GM13976 (cell line): ENCODE data around the gene CALR.
A peak's percentile ranks its signal among the peaks of the same experiment; 100 is the strongest.
"Not testable (repeated sequence)": the region's sequence is repeated elsewhere in the genome, so short reads cannot be mapped to it uniquely, and the experiment has no call there.

Experiments used
- DNase-seq: peaks from one replicate; pipeline ENCODE4 v3.0.0; 2012; ENCODE audit warnings: low spot score
- in situ Hi-C: fragments of 300-500 bp; cut with MboI; formaldehyde crosslinking; loops from one replicate; pipeline ENCODE4 v1.12.0; 2022; ENCODE audit warnings: low sequenced_read_pairs, mixed read lengths, inconsistent platforms; ENCODE audit not compliant: unreplicated experiment
- TF ChIP-seq, protein P1 (sequence below): IDR thresholded peaks from 2 replicates; pipeline ENCODE4 v1.5.1; 2012; ENCODE audit warnings: borderline replicate concordance, mild to moderate bottlenecking; ENCODE audit not compliant: insufficient read depth; ENCODE audit errors: extremely low read depth, missing control alignments, control extremely low read depth

The CALR gene

DNA sequence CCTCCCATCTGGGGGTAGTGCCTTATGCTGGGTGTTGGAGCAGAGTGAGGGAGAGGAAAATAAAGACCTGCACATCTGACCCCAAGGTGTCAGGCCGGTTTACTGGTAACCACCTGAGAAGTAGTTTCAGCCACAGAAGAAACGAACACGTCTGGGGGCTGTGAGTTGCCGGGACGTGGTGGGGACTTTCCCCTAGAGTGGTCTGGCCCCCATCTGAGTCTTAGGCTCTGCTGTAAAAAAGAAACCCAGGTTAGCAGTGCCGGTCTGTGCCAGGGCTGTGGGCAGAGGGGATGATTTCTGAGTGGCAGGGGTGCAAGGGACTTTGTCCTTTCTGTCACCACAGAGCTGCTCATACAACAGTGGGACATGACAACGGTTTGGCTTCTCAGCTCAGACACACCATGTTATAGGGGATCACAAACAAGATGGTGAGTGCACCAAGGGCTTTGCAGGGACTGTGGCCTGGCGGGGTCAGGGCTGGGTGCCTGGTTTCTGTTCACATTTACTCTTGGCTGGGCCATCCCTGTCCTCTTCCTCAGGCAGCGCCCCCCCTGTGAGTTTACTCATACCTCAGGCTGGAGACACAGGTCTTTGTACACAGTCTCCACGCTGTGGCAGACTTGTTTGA, 38.4 kb upstream of the CALR start:
- DNase-seq, result peak; percentile 80
- TF ChIP-seq, protein P1, sequence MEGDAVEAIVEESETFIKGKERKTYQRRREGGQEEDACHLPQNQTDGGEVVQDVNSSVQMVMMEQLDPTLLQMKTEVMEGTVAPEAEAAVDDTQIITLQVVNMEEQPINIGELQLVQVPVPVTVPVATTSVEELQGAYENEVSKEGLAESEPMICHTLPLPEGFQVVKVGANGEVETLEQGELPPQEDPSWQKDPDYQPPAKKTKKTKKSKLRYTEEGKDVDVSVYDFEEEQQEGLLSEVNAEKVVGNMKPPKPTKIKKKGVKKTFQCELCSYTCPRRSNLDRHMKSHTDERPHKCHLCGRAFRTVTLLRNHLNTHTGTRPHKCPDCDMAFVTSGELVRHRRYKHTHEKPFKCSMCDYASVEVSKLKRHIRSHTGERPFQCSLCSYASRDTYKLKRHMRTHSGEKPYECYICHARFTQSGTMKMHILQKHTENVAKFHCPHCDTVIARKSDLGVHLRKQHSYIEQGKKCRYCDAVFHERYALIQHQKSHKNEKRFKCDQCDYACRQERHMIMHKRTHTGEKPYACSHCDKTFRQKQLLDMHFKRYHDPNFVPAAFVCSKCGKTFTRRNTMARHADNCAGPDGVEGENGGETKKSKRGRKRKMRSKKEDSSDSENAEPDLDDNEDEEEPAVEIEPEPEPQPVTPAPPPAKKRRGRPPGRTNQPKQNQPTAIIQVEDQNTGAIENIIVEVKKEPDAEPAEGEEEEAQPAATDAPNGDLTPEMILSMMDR, result no peak
- in situ Hi-C loops, result no loop called here

GRCh38 chr19:12907166-12907565, 31.2 kb upstream of the CALR start:
- DNase-seq, result no peak
- in situ Hi-C loops, result no loop called here
- TF ChIP-seq, protein P1, result no peak

- in situ Hi-C loops, result no loop called here
- no peak for DNase-seq
- TF ChIP-seq, protein P1, result no peak
These were observed 25.8 kb upstream of the CALR start for GRCh38 chr19:12912571-12912970.

DNA sequence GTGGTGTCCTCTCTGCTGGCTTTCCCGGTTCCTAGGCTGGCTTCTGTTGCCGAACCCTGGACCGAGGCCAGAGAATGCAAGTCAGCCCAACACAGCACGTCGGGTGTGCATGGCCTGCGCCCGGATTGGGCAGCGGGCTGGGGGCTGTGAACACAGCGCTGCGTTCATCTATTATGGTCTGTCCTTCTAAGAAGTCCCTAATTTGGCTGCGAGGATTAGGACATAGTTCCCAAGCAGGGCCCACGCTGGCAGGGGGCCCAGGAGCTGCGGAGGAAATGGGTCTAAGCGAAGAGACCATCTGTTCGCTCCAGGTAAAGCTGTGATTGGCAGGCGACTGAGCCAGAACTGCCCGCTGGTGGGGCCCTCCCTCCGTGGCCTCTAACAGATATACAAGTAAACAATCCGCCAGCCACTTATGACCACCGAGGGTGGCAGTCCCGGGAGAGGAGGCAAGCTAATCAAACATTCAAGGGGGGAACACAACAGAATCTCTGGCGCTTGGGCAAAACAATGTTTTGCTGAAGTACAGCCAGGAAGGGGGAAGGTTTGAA, 25.3 kb upstream of the CALR start:
- in situ Hi-C loops, result no loop called here
- no peak for DNase-seq
- TF ChIP-seq, protein P1, result no peak

DNA sequence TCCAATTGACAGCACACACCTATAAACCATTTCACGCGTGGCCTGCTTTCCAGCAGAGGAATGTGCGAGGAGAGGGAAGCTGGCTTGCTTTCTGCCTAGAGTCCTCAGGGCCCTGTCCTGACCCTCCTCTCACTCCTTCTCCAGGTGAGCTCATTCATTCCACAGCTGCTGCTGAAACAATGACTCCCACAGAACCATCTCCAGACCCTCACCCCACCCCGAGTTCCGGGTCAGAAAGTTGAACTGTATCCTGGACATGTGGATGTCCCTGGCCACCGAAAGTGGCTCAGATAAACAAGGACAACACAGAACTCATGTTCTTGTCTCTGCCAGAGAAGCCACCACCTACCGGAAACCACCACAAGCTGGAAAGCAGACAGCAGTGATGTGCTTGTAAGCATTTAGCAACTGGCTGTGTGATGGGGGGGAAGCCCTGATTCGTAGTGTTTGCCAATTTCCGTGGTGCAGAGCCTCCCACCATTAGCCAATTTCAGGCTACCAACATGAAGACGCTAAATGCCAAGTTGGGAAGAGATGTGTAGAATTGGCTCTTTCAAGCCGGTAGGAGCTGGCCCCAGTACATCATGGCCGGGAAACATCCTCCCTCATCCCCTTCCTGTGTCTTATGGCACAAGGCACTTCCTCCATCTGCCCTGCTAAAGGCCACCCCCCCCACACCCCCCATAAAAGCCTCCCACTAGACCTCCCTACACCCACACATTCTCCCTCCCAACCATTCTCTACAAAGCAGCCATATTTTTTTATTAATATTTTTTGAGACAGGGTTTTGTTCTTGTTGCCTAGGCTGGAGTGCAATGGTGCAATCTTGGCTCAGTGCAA, 24.3 kb upstream of the CALR start:
- TF ChIP-seq, protein P1, result no peak
- DNase-seq, result no peak
- in situ Hi-C loops, result no loop called here

DNA sequence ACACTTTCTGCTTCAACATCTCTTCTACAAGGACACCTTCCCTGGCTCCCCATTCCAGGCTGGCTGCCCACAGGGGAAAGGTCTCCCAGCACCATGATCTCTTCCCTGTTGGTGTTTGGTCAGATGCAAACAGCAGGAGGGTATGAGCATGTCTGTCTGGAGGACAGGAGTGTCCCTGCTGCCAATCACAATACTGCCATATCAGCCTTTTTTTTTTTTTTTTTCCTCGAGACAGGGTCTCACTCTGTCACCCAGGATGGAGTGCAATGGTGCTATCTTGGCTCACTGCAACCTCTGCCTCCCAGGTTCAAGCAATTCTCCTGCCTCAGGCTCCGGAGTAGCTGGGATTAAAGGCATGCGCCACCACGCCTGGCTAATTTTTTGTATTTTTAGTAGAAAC, 22.5 kb upstream of the CALR start:
- in situ Hi-C loops, DNase-seq: not testable (repeated sequence)

DNA sequence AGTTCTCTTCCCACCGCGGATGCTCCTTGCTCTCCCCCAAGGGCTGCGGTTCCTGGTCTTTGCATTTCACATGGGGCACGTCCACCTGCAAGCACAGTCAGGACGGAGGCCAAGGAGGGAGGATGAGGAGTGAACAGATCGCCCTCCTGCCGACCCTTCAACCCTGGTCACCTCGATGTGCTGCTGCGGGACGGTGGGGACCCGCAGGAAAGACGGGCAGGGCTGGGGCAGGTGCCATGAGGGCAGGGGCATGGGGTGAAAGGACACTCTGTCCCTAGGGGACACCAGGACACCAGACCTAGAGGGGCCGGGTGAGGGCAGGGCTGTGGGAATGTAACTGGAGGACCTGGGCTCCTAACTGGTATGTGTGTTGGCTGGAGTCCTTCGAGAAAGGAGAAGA, 20.2 kb upstream of the CALR start:
- TF ChIP-seq, protein P1, result no peak
- no peak for DNase-seq
- in situ Hi-C loops, result no loop called here
